Testis (tissue), 3 donors: ENCODE results near the gene WIPF3. TPM values are rescaled to one million over a fixed set of nuclear protein-coding genes. Genes with fewer than 3 reads are reported as not detected.

Experiments used
- DNase-seq: peaks from one replicate; pipeline ENCODE4 v3.0.0-alpha.2; 2019
- H3K27ac ChIP-seq, 2 donors: fragments of 200-600 bp; sonication (generic); one replicate each; pipeline ENCODE4 v1.5.1; 2019
- H3K27me3 ChIP-seq: fragments of 200-600 bp; sonication (generic); one replicate; pipeline ENCODE4 v1.5.1; 2019
- H3K36me3 ChIP-seq: fragments of 200-600 bp; sonication (generic); one replicate; pipeline ENCODE4 v1.5.1; 2017; ENCODE audit warnings: low read depth; ENCODE audit errors: missing control alignments
- H3K4me1 ChIP-seq: fragments of 200-600 bp; sonication (generic); one replicate; pipeline ENCODE4 v1.5.1; 2019
- H3K4me3 ChIP-seq, 2 donors: fragments of 200-600 bp; sonication (generic); one replicate each; pipeline ENCODE4 v1.5.1; 2017 to 2019
- H3K9me3 ChIP-seq: fragments of 200-600 bp; sonication (generic); one replicate; pipeline ENCODE4 v1.5.1; 2017
- POLR2A ChIP-seq: fragments of 450-650 bp; IDR thresholded peaks from one replicate; pipeline ENCODE4 v1.6.1; 2017; ENCODE audit warnings: antibody characterized with exemption, mild to moderate bottlenecking, moderate library complexity
- WGBS, 2 donors: methylation state at CpG; one replicate each; pipeline ENCODE4 v1.1.5; 2018; 5-methylcytosine and 5-hydroxymethylcytosine counted together
- intact Hi-C: fragments of 100-400 bp; cut with DNase I; formaldehyde crosslinking; loops from one replicate; pipeline ENCODE4 v1.15.1; 2023; ENCODE audit warnings: low total_unique reads
- polyA plus RNA-seq: library from polyadenylated mRNA; stranded (reverse); fragments of 350-450 nt; fragmentation: Illumina TruSeq; extraction: RNeasy Lipid Tissue Mini Kit (QIAGEN cat#74804); gene quantifications from one replicate; pipeline ENCODE4 v1.2.3, GENCODE V29; 2014; ENCODE audit warnings: low read depth, low replicate concordance; ENCODE audit not compliant: insufficient read depth
- total RNA-seq, 2 donors: library from RNA; depleted of rRNA; stranded (reverse); fragments of >200 nt; gene quantifications; one replicate each; pipeline ENCODE4 v1.2.3, GENCODE V29; 2016
- TF ChIP-seq, protein P1 (sequence below), 3 experiments: fragments of 450-650 bp in 2 of 3; fragments of 200-600 bp in 1 of 3; sonication (generic) in 1 of 3; IDR thresholded peaks; one replicate each; pipeline ENCODE4 v1.5.1; 2016 to 2019; ENCODE audit warnings: antibody characterized with exemption in 3 of 3, mild to moderate bottlenecking in 2 of 3, moderate library complexity in 1 of 3

Gene WIPF3
- total and polyA plus RNA-seq, 3 donors from 2014 or later: 42.7 to 110 (median 80.7) TPM

DNA sequence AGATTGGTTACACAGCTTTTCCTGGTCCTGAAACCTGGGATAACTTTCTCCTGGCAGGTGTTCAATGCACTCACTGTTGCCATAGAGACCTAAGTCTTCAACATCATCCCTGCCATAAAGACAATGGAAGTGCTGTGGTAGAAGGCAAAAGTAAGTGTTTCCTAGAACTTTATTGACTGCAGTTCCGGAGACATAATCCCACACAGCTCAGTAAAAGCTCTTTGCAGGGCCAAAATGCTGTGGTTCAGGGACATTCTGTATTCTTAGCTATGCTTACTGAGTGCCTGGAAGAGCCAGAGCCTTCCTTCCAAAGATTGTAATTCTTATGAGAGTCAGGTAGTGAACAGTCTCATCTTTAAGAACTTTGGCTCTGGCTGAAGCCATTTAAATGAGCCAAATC lies 5.3 kb downstream of the WIPF3 start:
- no peaks in the 10 kb centered on the region for H3K36me3 ChIP-seq
- 44 to 56% methylated on average over 1 of the region's 1 CpG for WGBS, 2 donors
- H3K27ac ChIP-seq: peak overlapping the region; percentile 92 to 94
- H3K4me3 ChIP-seq: no peak overlapping the region
- no peak for DNase-seq
- intact Hi-C loops: no loop called here
- H3K27me3 ChIP-seq: no peaks in the 10 kb centered on the region
- H3K9me3 ChIP-seq: no peaks in the 10 kb centered on the region
- TF ChIP-seq, protein P1, sequence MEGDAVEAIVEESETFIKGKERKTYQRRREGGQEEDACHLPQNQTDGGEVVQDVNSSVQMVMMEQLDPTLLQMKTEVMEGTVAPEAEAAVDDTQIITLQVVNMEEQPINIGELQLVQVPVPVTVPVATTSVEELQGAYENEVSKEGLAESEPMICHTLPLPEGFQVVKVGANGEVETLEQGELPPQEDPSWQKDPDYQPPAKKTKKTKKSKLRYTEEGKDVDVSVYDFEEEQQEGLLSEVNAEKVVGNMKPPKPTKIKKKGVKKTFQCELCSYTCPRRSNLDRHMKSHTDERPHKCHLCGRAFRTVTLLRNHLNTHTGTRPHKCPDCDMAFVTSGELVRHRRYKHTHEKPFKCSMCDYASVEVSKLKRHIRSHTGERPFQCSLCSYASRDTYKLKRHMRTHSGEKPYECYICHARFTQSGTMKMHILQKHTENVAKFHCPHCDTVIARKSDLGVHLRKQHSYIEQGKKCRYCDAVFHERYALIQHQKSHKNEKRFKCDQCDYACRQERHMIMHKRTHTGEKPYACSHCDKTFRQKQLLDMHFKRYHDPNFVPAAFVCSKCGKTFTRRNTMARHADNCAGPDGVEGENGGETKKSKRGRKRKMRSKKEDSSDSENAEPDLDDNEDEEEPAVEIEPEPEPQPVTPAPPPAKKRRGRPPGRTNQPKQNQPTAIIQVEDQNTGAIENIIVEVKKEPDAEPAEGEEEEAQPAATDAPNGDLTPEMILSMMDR (IDR thresholded peaks at IDR 0.05): no peak
- TF ChIP-seq POLR2A: no peak
- peaks cover 42% of the 10 kb centered on the region for H3K4me1 ChIP-seq

DNA sequence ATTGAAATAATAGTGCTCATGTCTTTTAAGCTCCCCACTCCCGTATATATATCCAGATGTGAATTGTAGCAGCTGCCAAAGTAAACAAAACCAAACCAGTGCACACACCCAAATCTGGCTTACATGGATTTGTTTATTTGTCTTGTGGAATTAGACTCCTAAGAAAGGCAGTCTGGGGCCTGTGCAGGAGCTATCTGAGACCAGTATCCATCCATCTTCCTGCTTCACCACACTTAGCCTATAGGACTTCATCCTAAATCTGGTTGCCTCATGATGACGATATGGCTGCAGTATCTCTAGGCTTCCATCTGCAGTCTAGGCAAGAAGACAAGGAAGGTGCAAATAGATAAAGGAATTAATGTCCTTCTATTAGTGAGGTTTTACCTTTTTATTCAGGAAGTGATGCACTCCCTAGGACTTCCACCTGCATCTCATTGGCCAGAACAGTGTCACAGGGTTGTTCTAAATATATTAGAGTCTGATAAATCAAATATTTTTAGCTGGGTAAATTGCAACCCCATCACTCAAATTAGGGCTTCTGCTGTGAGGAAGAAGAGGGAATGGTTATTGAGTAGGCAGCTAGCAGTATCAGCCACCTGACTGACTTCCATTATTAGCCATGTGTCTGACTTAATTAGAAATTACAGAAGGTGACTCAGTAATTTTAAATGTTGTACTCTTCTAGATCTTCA lies 6.0 kb downstream of the WIPF3 start:
- Histone ChIP-seq H3K4me1 (peaks cover 42% of the 10 kb centered on the region), H3K36me3 (no peaks in the 10 kb centered on the region), H3K27ac (peak overlapping the region; percentile 92 to 94), H3K4me3 (no peak overlapping the region), H3K27me3 (no peaks in the 10 kb centered on the region), H3K9me3 (no peaks in the 10 kb centered on the region)
- TF ChIP-seq, protein P1 (IDR thresholded peaks at IDR 0.05): no peak
- TF ChIP-seq POLR2A: no peak
- intact Hi-C loops: no loop called here
- 42 to 58% methylated on average over 2 of the region's 2 CpGs for WGBS, 2 donors
- DNase-seq: no peak

DNA sequence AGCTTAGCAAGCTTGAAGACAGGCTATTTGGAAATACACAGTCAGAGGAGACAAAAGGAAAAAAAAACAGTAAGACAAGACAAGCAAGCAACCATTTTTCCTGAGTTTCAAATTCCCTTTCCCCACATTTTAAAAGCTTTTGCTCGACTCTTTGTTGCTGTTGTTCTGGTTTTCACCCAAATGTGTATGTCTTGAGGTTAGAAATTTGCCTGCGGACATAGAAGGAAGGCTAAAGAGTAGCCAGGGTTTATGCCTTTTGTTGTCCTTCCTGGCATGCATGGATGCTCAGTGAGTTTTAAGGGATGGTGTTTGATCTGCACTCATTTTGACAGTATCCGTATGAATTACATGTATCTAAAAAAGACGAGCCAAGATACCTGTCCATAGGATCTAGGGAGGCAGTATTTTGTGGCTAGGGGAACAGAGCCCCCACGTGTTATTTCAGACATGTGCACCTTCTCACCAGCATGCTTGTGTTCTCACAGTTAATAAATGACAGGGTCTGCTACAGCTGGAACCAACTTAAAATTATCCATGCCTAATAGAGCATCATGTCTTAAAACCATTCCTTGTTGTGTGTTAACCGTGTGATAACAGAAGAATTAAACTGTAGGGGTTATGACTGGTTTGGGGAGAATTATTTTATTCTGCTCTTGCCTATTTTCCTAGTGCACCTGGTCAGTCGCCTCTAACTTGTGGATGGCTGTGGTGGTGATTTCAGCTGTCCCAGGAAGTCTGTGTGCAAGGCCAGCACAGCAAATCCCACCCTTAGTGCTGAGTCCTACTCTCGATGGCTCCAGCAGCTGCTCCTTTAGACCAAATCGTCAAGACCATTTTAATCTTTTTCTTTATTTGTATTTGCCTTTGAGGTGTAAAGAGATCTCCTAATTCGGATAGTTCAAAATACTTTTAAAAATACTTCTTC lies 9.1 kb downstream of the WIPF3 start:
- H3K4me1 ChIP-seq: peaks cover 35% of the 10 kb centered on the region
- H3K9me3 ChIP-seq: no peaks in the 10 kb centered on the region
- no peaks in the 10 kb centered on the region for H3K27me3 ChIP-seq
- H3K27ac ChIP-seq: peak overlapping the region; percentile 56 to 94
- intact Hi-C loops: no loop called here
- no peaks in the 10 kb centered on the region for H3K36me3 ChIP-seq
- H3K4me3 ChIP-seq: no peak overlapping the region
- no peak for DNase-seq
- 55 to 66% methylated on average over 10 of the region's 10 CpGs for WGBS, 2 donors
- TF ChIP-seq, protein P1 (IDR thresholded peaks at IDR 0.05): no peak
- no peak for TF ChIP-seq POLR2A

DNA sequence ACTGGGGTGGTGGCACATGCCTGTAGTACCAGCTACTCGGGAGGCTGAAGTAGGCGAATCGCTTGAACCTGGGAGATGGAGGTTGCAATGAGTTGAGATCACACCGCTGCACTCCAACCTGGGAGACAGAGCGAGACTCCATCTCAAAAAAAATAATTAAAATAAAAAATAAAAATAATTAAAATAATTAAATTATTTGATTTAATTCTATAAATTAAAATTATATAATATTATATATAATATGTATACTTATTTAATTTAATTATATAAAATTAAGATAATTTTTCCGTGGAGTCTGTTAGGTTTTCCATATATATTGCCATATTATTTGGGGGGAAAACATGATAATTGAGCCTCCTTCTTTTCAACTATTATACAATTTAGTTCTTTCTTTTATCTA lies 12.0 kb downstream of the WIPF3 start:
- no peak for DNase-seq
- Histone ChIP-seq H3K27ac (no peak overlapping the region), H3K27me3 (no peaks in the 10 kb centered on the region), H3K9me3 (no peaks in the 10 kb centered on the region), H3K4me3 (no peak overlapping the region), H3K4me1 (peaks cover 16% of the 10 kb centered on the region), H3K36me3 (no peaks in the 10 kb centered on the region)
- TF ChIP-seq, protein P1 (IDR thresholded peaks at IDR 0.05): no peak
- no peak for TF ChIP-seq POLR2A
- intact Hi-C loops: no loop called here
- 90 to 97% methylated on average over 6 of the region's 6 CpGs for WGBS, 2 donors
